ENCODE measurements around the gene OR6C2. TPM values are rescaled to one million over a fixed set of nuclear protein-coding genes. Genes with fewer than 3 reads are reported as not detected.
"Not testable (repeated sequence)": the region's sequence is repeated elsewhere in the genome, so short reads cannot be mapped to it uniquely, and the experiment has no call there.

OR6C2 gene
- polyA plus RNA-seq, 12 donors, result not detected

GRCh38 chr12:55470088-55470829, 26.4 kb downstream of the OR6C2 start, which contains the start of gene OR6C70:
OR6C70 (minus strand) TSS chr12:55470138; CDS start chr12:55470138, 0 bp downstream.
- no peak for DNase-seq

DNA sequence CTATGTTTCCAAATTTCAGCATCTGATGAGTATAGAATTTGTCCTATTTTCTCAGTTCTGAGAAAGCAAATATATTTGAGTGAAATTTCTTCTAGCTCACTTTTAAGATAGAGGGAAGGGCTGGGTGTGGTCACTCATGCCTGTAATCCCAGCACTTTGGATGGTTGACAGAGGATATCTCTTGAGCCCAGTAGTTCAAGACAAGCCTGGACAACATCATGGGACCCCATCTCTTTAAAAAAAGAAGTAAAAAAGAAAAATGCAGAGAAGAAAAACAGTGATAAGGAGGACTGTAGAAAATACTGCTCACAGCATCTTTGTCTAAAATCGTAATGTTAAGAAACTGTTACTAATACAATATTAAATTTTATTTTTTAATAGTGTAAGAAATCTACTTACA, 28.4 kb downstream of the OR6C2 start:
- no peak for DNase-seq

DNA sequence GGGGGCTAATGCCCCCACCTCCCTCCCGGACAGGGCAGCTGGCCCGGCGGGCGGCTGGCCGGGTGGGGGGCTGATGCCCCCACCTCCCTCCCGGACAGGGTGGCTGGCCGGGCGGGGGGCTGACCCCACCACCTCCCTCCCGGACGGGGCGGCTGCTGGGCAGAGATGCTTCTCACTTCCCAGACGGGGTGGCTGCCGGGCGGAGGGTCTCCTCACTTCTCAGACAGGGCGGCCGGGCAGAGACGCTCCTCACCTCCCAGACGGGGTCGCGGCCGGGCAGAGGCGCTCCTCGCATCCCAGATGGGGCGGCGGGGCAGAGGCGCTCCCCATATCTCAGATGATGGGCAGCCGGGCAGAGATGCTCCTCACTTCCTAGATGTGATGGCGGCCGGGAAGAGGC, 35.3 kb downstream of the OR6C2 start:
- not testable (repeated sequence) for DNase-seq

DNA sequence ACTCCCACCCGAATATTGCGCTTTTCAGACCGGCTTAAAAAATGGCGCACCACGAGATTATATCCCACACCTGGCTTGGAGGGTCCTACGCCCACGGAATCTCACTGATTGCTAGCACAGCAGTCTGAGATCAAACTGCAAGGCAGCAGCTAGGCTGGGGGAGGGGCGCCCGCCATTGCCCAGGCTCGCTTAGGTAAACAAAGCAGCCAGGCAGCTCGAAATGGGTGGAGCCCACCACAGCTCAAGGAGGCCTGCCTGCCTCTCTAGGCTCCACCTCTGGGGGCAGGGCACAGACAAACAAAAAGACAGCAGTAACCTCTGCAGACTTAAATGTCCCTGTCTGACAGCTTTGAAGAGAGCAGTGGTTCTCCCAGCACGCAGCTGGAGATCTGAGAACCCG, 40.4 kb downstream of the OR6C2 start:
- not testable (repeated sequence) for DNase-seq

- no peak for DNase-seq
Observed at GRCh38 chr12:55492078-55492477, 48.2 kb downstream of the OR6C2 start, which contains the start of gene OR6C68. OR6C68 (plus strand) TSS chr12:55492378; CDS start chr12:55492378, 0 bp downstream.

DNA sequence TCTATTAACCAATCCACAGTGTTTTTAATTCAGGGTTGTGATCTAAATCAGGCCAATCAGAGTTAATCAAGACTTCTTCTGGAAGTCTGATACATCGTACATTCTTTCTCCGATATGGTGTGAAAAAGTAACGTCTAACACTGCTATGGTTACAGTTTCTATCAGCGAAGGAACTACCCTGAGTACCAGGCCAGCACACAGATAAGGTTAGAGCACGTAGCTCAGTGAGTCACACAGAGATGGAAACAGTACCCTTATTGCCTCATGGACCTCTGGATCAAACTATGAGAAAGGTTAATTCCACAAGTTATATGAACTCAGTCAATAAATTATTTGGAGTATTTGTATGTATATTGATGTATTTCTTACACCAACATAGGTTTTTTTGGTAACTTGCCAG, 51.6 kb downstream of the OR6C2 start:
- no peak for DNase-seq

DNA sequence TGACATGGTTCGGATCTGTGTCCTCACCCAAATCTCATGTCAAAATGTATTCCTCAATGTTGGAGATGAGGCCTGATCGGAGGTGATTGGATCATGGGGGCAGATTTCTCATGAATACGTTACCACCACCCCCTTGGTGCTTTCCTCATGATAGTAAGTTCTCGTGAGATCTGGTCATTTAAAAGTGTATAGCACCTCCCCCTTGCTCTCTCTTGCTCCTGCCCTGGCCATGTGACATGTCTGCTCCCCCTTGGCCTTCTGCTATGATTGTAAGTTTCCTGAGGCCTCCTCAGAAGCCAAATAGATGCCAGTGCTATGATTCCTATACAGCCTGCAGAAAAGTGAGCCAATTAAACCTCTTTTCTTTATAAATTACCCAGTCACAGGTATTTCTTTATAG, 55.4 kb downstream of the OR6C2 start:
- no peak for DNase-seq

DNA sequence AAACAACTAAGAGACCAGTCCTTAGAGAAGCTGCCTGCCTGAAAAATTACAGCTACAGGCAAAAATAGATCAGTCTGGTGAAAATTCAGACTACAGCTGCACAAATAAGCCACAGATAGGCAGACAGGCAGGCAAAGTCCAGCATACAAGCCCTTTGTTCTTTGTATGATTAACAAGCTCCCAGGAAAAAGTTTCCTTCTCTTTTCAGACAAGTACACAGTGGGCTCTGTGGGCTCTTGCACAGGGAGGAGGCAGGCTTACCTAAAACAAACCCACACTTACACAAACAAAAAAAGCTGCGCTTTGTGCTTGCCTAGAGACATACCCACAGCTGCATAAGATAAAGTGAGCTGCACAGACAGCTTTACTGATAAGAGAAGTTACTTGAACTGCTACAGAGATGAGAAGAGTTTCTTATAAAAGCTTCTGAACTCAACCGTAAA, 56.0 kb downstream of the OR6C2 start:
- no peak for DNase-seq

DNA sequence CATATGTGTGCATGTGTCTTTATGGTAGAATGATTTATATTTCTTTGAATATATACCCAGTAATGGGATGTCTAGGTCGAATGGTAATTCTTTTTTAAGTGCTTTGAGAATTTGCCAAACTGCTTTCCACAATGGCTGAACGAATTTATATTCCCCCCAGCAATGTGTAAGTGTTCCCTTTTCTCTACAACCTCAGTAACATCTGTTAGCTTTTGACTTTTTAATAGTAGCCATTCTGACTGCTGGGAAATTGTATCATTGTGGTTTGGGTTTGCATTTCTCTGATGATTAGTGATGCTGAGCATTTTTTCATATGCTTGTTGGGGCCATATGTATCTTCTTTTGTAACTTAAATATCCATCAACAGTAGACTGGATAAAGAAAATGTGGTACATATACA, 57.7 kb downstream of the OR6C2 start:
- DNase-seq, result no peak

Other genes starting within 250 kb of the OR6C2 start
- gene OR10A7, start 223.1 kb upstream of the OR6C2 start, polyA plus RNA-seq (ENCODE audit: insufficient read length in 12 of 12), result not detected
- gene OR6C74, start 199.5 kb upstream of the OR6C2 start, polyA plus RNA-seq (ENCODE audit: insufficient read length in 12 of 12), result not detected
- not detected for gene OR6C6, start 147.5 kb upstream of the OR6C2 start, polyA plus RNA-seq (ENCODE audit: insufficient read length in 12 of 12)
- not detected for gene OR6C1, start 129.7 kb upstream of the OR6C2 start, polyA plus RNA-seq (ENCODE audit: insufficient read length in 12 of 12)
- not detected for gene OR6C3, start 113.3 kb upstream of the OR6C2 start, polyA plus RNA-seq (ENCODE audit: insufficient read length in 12 of 12)
- gene OR6C75, start 81.1 kb upstream of the OR6C2 start, polyA plus RNA-seq (ENCODE audit: insufficient read length in 12 of 12), result under 1 TPM in 3 of 12 donors, not detected in 9; 0.07 to 0.12 (median 0.07) TPM
- gene OR6C65, start 43.5 kb upstream of the OR6C2 start, polyA plus RNA-seq (ENCODE audit: insufficient read length in 12 of 12), result not detected
- not detected for gene OR6C76, start 17.8 kb upstream of the OR6C2 start, polyA plus RNA-seq (ENCODE audit: insufficient read length in 12 of 12)
- gene OR6C70, start 26.1 kb downstream of the OR6C2 start, polyA plus RNA-seq (ENCODE audit: insufficient read length in 12 of 12), result not detected
- gene OR6C68, start 48.3 kb downstream of the OR6C2 start, polyA plus RNA-seq (ENCODE audit: insufficient read length in 12 of 12), result not detected
- not detected for gene OR6C4, start 105.5 kb downstream of the OR6C2 start, polyA plus RNA-seq (ENCODE audit: insufficient read length in 12 of 12)
- not detected for gene OR2AP1, start 128.4 kb downstream of the OR6C2 start, polyA plus RNA-seq (ENCODE audit: insufficient read length in 12 of 12)
- not detected for gene OR10P1, start 192.8 kb downstream of the OR6C2 start, polyA plus RNA-seq (ENCODE audit: insufficient read length in 12 of 12)

Data from muscle of arm (tissue), 12 donors.